ENCODE results near the gene TBC1D14. TPM values are rescaled to one million over a fixed set of nuclear protein-coding genes. Genes with fewer than 3 reads are reported as not detected.
A peak's percentile ranks its signal among the peaks of the same experiment; 100 is the strongest.

Gene TBC1D14
- polyA plus RNA-seq, 1 of the 3 experiments (the other 2 are of a cell fraction) = 39.5 TPM

DNA sequence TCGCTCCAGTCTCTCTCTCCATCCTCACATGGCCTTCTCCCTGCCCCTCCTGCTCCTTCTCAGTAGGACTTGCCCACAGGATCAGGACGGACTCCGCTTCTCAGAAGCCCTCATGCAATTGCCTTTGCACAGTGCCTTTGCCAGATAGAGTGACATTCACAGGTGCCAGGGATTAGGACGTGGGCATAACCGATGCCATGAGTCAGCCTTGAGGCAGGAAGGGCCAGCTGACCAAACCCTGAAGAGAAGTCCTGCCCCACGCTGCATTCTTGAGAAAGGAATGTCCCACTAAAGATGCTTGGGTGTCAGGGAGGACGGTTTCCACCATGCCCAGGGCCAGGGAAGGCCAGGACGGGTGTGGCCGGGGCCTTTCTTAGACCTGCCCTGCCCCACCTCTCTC is 164.8 kb downstream of the TBC1D14 start:
- no peaks in the 10 kb centered on the region for H3K27me3 ChIP-seq (ENCODE audit: insufficient read depth)
- no peak overlapping the region for H3K4me3 ChIP-seq (ENCODE audit: low read depth in 2 of 2, low read length in 1 of 2)
- ChIA-PET CTCF (no interaction called here), POLR2A (no interaction called here)
- WGBS (ENCODE audit: low lambda C conversion rate) = 62% methylated on average over 6 of the region's 9 CpGs
- H3K79me2 ChIP-seq (ENCODE audit: insufficient read depth) = no peaks in the 10 kb centered on the region
- H2AFZ ChIP-seq (ENCODE audit: low read depth) = no peak overlapping the region
- peaks cover 0 to 6% of the 10 kb centered on the region in 2 experiments; a peak in 1 of 4 replicates for H3K4me1 ChIP-seq (ENCODE audit: control insufficient read depth in 1 of 2, insufficient read depth in 2 of 2, low read depth in 1 of 2, low read length in 1 of 2)
- H3K36me3 ChIP-seq (replicated peaks in 1 of 2; ENCODE audit: control insufficient read depth in 1 of 2, insufficient read depth in 2 of 2, low read length in 1 of 2) = no peaks in the 10 kb centered on the region
- H3K9me2 ChIP-seq = no peaks in the 10 kb centered on the region
- no peak for DNase-seq
- no peaks in the 10 kb centered on the region for H4K20me1 ChIP-seq (ENCODE audit: insufficient read depth)
- no peak overlapping the region for H3K27ac ChIP-seq (ENCODE audit: low read depth in 2 of 2, low read length in 1 of 2)
- H3F3A ChIP-seq (replicated peaks; ENCODE audit: insufficient read depth) = no peaks in the 10 kb centered on the region
- TF ChIP-seq SIN3A (IDR thresholded peaks at IDR 0.05; ENCODE audit: borderline replicate concordance, low read depth, low read length) (no peak), YY1 (IDR thresholded peaks at IDR 0.05; ENCODE audit: low read depth) (no peak), RAD21 (IDR thresholded peaks at IDR 0.05; ENCODE audit: low read length) (no peak), TEAD4 (IDR thresholded peaks at IDR 0.05; ENCODE audit: borderline replicate concordance, insufficient read depth) (no peak)
- TF ChIP-seq, protein P1, sequence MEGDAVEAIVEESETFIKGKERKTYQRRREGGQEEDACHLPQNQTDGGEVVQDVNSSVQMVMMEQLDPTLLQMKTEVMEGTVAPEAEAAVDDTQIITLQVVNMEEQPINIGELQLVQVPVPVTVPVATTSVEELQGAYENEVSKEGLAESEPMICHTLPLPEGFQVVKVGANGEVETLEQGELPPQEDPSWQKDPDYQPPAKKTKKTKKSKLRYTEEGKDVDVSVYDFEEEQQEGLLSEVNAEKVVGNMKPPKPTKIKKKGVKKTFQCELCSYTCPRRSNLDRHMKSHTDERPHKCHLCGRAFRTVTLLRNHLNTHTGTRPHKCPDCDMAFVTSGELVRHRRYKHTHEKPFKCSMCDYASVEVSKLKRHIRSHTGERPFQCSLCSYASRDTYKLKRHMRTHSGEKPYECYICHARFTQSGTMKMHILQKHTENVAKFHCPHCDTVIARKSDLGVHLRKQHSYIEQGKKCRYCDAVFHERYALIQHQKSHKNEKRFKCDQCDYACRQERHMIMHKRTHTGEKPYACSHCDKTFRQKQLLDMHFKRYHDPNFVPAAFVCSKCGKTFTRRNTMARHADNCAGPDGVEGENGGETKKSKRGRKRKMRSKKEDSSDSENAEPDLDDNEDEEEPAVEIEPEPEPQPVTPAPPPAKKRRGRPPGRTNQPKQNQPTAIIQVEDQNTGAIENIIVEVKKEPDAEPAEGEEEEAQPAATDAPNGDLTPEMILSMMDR (IDR thresholded peaks at IDR 0.05) = no peak
- H3K9ac ChIP-seq = no peak overlapping the region
- H3K4me2 ChIP-seq = no peak overlapping the region
- H3K9me3 ChIP-seq = no peaks in the 10 kb centered on the region

- 69% methylated on average over 17 of the region's 25 CpGs for WGBS (ENCODE audit: low lambda C conversion rate)
- H3K4me2 ChIP-seq = no peak overlapping the region
- DNase-seq = peak; percentile 47
- H3K4me3 ChIP-seq (ENCODE audit: low read depth in 2 of 2, low read length in 1 of 2) = no peak overlapping the region
- H3K9me3 ChIP-seq = 0 out of 2 replicates have a peak, but pooled peaks cover 6% of the 10 kb centered on the region
- H3K27me3 ChIP-seq (ENCODE audit: insufficient read depth) = no peaks in the 10 kb centered on the region
- H3F3A ChIP-seq (replicated peaks; ENCODE audit: insufficient read depth) = no peaks in the 10 kb centered on the region
- H3K9me2 ChIP-seq = no peaks in the 10 kb centered on the region
- POLR2A ChIA-PET = no interaction called here
- H3K79me2 ChIP-seq (ENCODE audit: insufficient read depth) = no peaks in the 10 kb centered on the region
- H3K4me1 ChIP-seq (ENCODE audit: control insufficient read depth in 1 of 2, insufficient read depth in 2 of 2, low read depth in 1 of 2, low read length in 1 of 2) = peaks cover 0 to 4% of the 10 kb centered on the region in 2 experiments; a peak in 1 of 4 replicates
- no peaks in the 10 kb centered on the region for H4K20me1 ChIP-seq (ENCODE audit: insufficient read depth)
- no peak overlapping the region for H3K27ac ChIP-seq (ENCODE audit: low read depth in 2 of 2, low read length in 1 of 2)
- no peak overlapping the region for H2AFZ ChIP-seq (ENCODE audit: low read depth)
- H3K36me3 ChIP-seq (replicated peaks in 1 of 2; ENCODE audit: control insufficient read depth in 1 of 2, insufficient read depth in 2 of 2, low read length in 1 of 2) = no peaks in the 10 kb centered on the region
- CTCF ChIA-PET = interaction anchor here (0.8 kb wide), 1 partner anchor 356 kb away, joined by 3 read pairs; no protein-coding TSS in a partner anchor
- H3K9ac ChIP-seq = no peak overlapping the region
- TF ChIP-seq NRF1 (IDR thresholded peaks at IDR 0.05; ENCODE audit: low read depth, low read length) = no peak
- no peak for TF ChIP-seq EP300 (IDR thresholded peaks at IDR 0.05; ENCODE audit: borderline replicate concordance in 1 of 2, low read depth in 1 of 2, low read length in 1 of 2)
- TF ChIP-seq POLR2AphosphoS5 (IDR thresholded peaks at IDR 0.05; ENCODE audit: low read depth, low read length) = no peak
- TF ChIP-seq MXI1 (IDR thresholded peaks at IDR 0.05; ENCODE audit: low read depth, low read length) = no peak
- TF ChIP-seq ELF1 (IDR thresholded peaks at IDR 0.05) = no peak
- TF ChIP-seq ZBTB33 (IDR thresholded peaks at IDR 0.05; ENCODE audit: borderline replicate concordance, low read depth) = no peak
- TF ChIP-seq, protein P1 (IDR thresholded peaks at IDR 0.05) = no peak
- no peak for TF ChIP-seq GABPA (IDR thresholded peaks at IDR 0.05; ENCODE audit: low read depth)
- no peak for TF ChIP-seq JUND (IDR thresholded peaks at IDR 0.05)
- no peak for TF ChIP-seq RCOR1 (IDR thresholded peaks at IDR 0.05; ENCODE audit: low read length)
- TF ChIP-seq FOSL2 (IDR thresholded peaks at IDR 0.05; ENCODE audit: borderline replicate concordance, low read depth) = no peak
- no peak for TF ChIP-seq MEF2A (IDR thresholded peaks at IDR 0.05; ENCODE audit: borderline replicate concordance, low read depth)
- TF ChIP-seq, protein P2, sequence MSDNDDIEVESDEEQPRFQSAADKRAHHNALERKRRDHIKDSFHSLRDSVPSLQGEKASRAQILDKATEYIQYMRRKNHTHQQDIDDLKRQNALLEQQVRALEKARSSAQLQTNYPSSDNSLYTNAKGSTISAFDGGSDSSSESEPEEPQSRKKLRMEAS (IDR thresholded peaks at IDR 0.05; ENCODE audit: low read depth) = no peak
- no peak for TF ChIP-seq NFIC (IDR thresholded peaks at IDR 0.05; ENCODE audit: borderline replicate concordance)
- TF ChIP-seq FOXM1 (IDR thresholded peaks at IDR 0.05; ENCODE audit: low read depth) = no peak
- no peak for TF ChIP-seq SIN3A (IDR thresholded peaks at IDR 0.05; ENCODE audit: borderline replicate concordance, low read depth, low read length)
- no peak for TF ChIP-seq EZH2phosphoT487 (IDR thresholded peaks at IDR 0.05; ENCODE audit: borderline replicate concordance, low read depth)
- TF ChIP-seq, protein P3, sequence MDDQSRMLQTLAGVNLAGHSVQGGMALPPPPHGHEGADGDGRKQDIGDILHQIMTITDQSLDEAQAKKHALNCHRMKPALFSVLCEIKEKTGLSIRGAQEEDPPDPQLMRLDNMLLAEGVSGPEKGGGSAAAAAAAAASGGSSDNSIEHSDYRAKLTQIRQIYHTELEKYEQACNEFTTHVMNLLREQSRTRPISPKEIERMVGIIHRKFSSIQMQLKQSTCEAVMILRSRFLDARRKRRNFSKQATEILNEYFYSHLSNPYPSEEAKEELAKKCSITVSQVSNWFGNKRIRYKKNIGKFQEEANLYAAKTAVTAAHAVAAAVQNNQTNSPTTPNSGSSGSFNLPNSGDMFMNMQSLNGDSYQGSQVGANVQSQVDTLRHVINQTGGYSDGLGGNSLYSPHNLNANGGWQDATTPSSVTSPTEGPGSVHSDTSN (IDR thresholded peaks at IDR 0.05) = no peak
Observed at GRCh38 chr4:7075962-7076695, 166.5 kb downstream of the TBC1D14 start.
